OCI-LY7 (cell line): ENCODE results near the gene REN. TPM values are rescaled to one million over a fixed set of nuclear protein-coding genes. Genes with fewer than 3 reads are reported as not detected.

Experiments used
- BruUV-seq: library from RNA; stranded (reverse); fragments of 400-500 nt; replicated peaks from 2 replicates; lab custom pipeline; 2021; lab: Mats Ljungman, UMichigan
- CTCF ChIA-PET: fragments of 300-600 bp; sonication (Branson Sonifier 250); formaldehyde crosslinking; loops from one replicate; lab custom pipeline; 2022; ENCODE audit warnings: antibody characterized with exemption; ENCODE audit not compliant: unreplicated experiment; lab: Charles Lee
- POLR2A ChIA-PET: fragments of 300-600 bp; sonication (Branson Sonifier 250); formaldehyde crosslinking; loops from one replicate; lab custom pipeline; 2022; ENCODE audit warnings: antibody characterized with exemption; lab: Charles Lee
- DNase-seq: peaks from one replicate; pipeline ENCODE4 v3.0.0-alpha.2; 2015; ENCODE audit warnings: low spot score
- H2AFZ ChIP-seq: fragments of 200-600 bp; sonication (generic), shearing (Covaris generic); 2 replicates; pipeline ENCODE4 v1.6.1; 2014; ENCODE audit warnings: mild to moderate bottlenecking, antibody characterized with exemption, low read length, moderate library complexity
- H3K27ac ChIP-seq: fragments of 200-600 bp; sonication (generic); 2 replicates; pipeline ENCODE4 v1.5.1; 2014; ENCODE audit warnings: mixed run types, low read depth, mild to moderate bottlenecking, moderate library complexity, low read length, inconsistent platforms; ENCODE audit not compliant: poor library complexity, severe bottlenecking
- H3K36me3 ChIP-seq: fragments of 200-600 bp; sonication (generic); 2 replicates; pipeline ENCODE4 v1.6.1; 2014; ENCODE audit warnings: mild to moderate bottlenecking, antibody characterized with exemption, low read length, moderate library complexity, mixed read lengths; ENCODE audit not compliant: insufficient read depth
- H3K4me1 ChIP-seq: fragments of 200-600 bp; sonication (generic); 2 replicates; pipeline ENCODE4 v1.5.1; 2014; ENCODE audit warnings: mild to moderate bottlenecking, low read length; ENCODE audit not compliant: insufficient read depth, poor library complexity, severe bottlenecking
- H3K4me2 ChIP-seq: fragments of 200-600 bp; sonication (generic); 2 replicates; pipeline ENCODE4 v1.6.1; 2014; ENCODE audit warnings: mild to moderate bottlenecking, low read length
- H3K4me3 ChIP-seq: fragments of 200-600 bp; sonication (generic); 2 replicates; pipeline ENCODE4 v1.5.1; 2014; ENCODE audit warnings: mild to moderate bottlenecking, low read depth, low read length; ENCODE audit not compliant: poor library complexity, severe bottlenecking
- H3K79me2 ChIP-seq: fragments of 200-600 bp; sonication (generic); 2 replicates; pipeline ENCODE4 v1.6.1; 2016; ENCODE audit warnings: low read depth, mild to moderate bottlenecking, low read length, moderate library complexity, mixed read lengths; ENCODE audit not compliant: insufficient read depth
- H3K9me2 ChIP-seq: fragments of 200-600 bp; sonication (generic); 2 replicates; pipeline ENCODE4 v1.6.1; 2016; ENCODE audit warnings: mild to moderate bottlenecking, low read length, mixed read lengths; ENCODE audit not compliant: insufficient read depth
- H3K9me3 ChIP-seq: fragments of 200-600 bp; sonication (generic); 2 replicates; pipeline ENCODE4 v1.6.1; 2014; ENCODE audit warnings: mild to moderate bottlenecking, mixed run types, low read length, mixed read lengths
- H4K20me1 ChIP-seq: fragments of 200-600 bp; sonication (generic); 2 replicates; pipeline ENCODE4 v1.6.1; 2014; ENCODE audit warnings: mild to moderate bottlenecking, antibody characterized with exemption, low read length, moderate library complexity, mixed read lengths; ENCODE audit not compliant: insufficient read depth
- EZH2phosphoT487 ChIP-seq: fragments of 200-600 bp; sonication (generic); IDR thresholded peaks from 2 replicates; pipeline ENCODE4 v1.6.1; 2018; ENCODE audit warnings: low read depth, borderline replicate concordance, mild to moderate bottlenecking, mixed run types, antibody characterized with exemption, low read length, moderate library complexity, mixed read lengths
- intact Hi-C: fragments of 100-400 bp; cut with micrococcal nuclease; formaldehyde crosslinking; loops from one replicate; pipeline ENCODE4 v1.10.0; 2022; ENCODE audit not compliant: unreplicated experiment
- total RNA-seq, 2 experiments: library from RNA; depleted of rRNA in 1 of 2; stranded (reverse); fragments of >200 nt in 1 of 2; shearing (Covaris generic) in 1 of 2; gene quantifications; 2 replicates each; pipeline ENCODE4 v1.2.3, GENCODE V29; 2014 to 2022
- TF ChIP-seq, protein P1 (sequence below): fragments of 200-600 bp; sonication (generic); conservative IDR thresholded peaks from 2 replicates; pipeline ENCODE4 v1.5.1; 2014; ENCODE audit warnings: mild to moderate bottlenecking, antibody characterized with exemption, low read length, moderate library complexity, mixed read lengths

The REN gene
- total RNA-seq, 2 experiments from 2014 or later: not detected

DNA sequence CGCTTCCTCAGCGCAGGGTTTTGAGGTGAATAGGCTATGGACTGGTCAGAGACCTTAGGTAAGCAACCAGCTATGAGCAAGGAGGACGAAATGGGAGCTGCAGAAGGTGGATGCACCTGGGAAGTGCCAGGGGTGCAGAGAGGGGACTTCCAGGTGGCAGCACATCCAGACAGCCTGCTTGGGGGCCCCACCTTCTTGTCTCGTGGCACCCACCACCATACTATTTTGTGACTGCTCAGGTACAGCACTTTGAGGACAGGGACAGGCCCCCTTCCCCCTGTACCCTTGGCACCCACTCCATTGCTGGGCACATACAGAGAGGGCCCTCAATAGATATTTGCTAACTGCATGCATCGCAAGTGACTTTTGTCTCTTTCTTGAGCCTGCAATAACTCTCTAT is 30.9 kb upstream of the REN start:
- no peak for TF ChIP-seq EZH2phosphoT487
- TF ChIP-seq, protein P1, sequence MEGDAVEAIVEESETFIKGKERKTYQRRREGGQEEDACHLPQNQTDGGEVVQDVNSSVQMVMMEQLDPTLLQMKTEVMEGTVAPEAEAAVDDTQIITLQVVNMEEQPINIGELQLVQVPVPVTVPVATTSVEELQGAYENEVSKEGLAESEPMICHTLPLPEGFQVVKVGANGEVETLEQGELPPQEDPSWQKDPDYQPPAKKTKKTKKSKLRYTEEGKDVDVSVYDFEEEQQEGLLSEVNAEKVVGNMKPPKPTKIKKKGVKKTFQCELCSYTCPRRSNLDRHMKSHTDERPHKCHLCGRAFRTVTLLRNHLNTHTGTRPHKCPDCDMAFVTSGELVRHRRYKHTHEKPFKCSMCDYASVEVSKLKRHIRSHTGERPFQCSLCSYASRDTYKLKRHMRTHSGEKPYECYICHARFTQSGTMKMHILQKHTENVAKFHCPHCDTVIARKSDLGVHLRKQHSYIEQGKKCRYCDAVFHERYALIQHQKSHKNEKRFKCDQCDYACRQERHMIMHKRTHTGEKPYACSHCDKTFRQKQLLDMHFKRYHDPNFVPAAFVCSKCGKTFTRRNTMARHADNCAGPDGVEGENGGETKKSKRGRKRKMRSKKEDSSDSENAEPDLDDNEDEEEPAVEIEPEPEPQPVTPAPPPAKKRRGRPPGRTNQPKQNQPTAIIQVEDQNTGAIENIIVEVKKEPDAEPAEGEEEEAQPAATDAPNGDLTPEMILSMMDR: no peak
- H3K4me3 ChIP-seq: no peak overlapping the region
- no peaks in the 10 kb centered on the region for H3K36me3 ChIP-seq
- no peaks in the 10 kb centered on the region for H3K79me2 ChIP-seq
- H3K9me2 ChIP-seq: no peaks in the 10 kb centered on the region
- no peak overlapping the region for H2AFZ ChIP-seq
- no peak for DNase-seq
- POLR2A ChIA-PET: no interaction called here
- no TSS peak for BruUV-seq
- intact Hi-C loops: no loop called here
- no peaks in the 10 kb centered on the region for H3K4me1 ChIP-seq
- no peaks in the 10 kb centered on the region for H4K20me1 ChIP-seq
- CTCF ChIA-PET: no interaction called here
- no peak overlapping the region for H3K4me2 ChIP-seq
- H3K9me3 ChIP-seq: no peaks in the 10 kb centered on the region
- no peak overlapping the region for H3K27ac ChIP-seq

DNA sequence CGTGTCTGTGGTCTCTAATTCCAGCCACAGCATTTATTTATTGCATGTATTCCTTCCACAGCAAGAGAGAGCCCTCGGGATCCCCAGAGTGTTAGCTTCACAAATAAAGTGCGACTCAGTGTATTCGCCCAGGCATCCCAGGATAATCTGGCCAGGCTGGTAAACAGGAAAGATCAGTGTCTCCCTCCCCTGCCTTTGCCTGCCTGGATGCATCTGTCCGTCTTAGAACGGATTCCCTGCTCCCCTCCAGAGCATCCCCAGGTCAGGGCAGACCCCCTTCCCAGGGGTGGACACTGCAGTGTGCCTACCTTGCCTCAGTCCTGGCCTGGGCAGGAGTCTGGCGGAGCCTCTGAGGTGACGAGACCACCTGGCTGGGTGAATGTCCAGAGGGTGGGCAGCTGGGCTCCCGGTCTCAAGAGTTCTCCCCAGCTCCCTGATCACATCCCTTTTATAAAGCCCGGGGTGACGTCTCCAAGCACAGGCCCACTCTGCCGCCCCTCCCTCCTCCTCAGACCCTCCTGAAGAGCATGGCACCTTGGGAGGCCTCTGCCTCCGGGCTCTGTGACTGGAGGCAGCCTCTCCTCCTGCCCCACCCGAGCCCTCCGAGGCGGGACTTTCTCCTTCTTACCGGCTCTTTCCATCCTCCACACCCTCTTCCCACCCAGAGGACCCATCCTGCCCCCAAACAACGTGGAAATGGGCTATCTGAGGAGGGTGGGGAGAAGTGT is 30.1 kb upstream of the REN start, which contains the start of gene KISS1:
Gene KISS1 (minus strand): TSS at position 424 of the 728 bp plus-strand sequence. CDS start 3,615 bp downstream, outside the sequence.
- intact Hi-C loops: no loop called here
- Histone ChIP-seq H3K79me2 (no peaks in the 10 kb centered on the region), H3K36me3 (no peaks in the 10 kb centered on the region), H3K4me1 (no peaks in the 10 kb centered on the region), H3K4me3 (no peak within 1 kb of the TSS), H2AFZ (no peak within 1 kb of the TSS), H3K9me2 (no peaks in the 10 kb centered on the region), H4K20me1 (no peaks in the 10 kb centered on the region), H3K9me3 (no peaks in the 10 kb centered on the region), H3K4me2 (no peak within 1 kb of the TSS), H3K27ac (no peak within 1 kb of the TSS)
- no TSS peak for BruUV-seq
- CTCF ChIA-PET: interaction anchor here (0.5 kb wide), 1 partner anchor 511 kb away, joined by 4 read pairs; no protein-coding TSS in a partner anchor
- no peak for TF ChIP-seq EZH2phosphoT487
- TF ChIP-seq, protein P1: no peak
- POLR2A ChIA-PET: no interaction called here
- DNase-seq: no peak

DNA sequence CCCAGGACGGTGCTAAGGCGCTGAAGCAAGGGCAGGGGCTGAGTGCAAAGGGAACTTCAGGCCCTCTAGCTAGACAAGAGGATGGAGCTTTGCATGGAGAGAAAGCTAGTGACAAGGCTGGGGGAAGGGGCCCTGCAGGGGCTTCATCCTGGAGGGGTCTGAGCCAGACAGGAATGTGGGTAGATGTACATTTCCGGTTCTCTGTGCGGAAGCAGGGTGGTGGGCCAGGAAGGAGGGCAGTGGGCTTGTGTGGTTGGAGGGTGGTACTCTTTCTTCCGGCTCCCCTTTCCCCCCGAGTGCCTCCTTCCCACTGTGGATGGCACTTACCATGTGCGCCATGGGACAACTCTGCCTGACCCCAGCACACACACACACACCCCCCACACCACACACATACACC is 28.6 kb upstream of the REN start:
- TF ChIP-seq EZH2phosphoT487: no peak
- TF ChIP-seq, protein P1: no peak
- no peak overlapping the region for H3K27ac ChIP-seq
- H3K79me2 ChIP-seq: no peaks in the 10 kb centered on the region
- CTCF ChIA-PET: no interaction called here
- H3K4me3 ChIP-seq: no peak overlapping the region
- BruUV-seq: no TSS peak
- no peaks in the 10 kb centered on the region for H4K20me1 ChIP-seq
- no peak for DNase-seq
- no peak overlapping the region for H2AFZ ChIP-seq
- no peaks in the 10 kb centered on the region for H3K36me3 ChIP-seq
- intact Hi-C loops: no loop called here
- POLR2A ChIA-PET: no interaction called here
- H3K4me1 ChIP-seq: no peaks in the 10 kb centered on the region
- no peaks in the 10 kb centered on the region for H3K9me2 ChIP-seq
- no peak overlapping the region for H3K4me2 ChIP-seq
- no peaks in the 10 kb centered on the region for H3K9me3 ChIP-seq
